Measurements from ENCODE around the gene CASP12. TPM values are rescaled to one million over a fixed set of nuclear protein-coding genes. Genes with fewer than 3 reads are reported as not detected.

CASP12 gene
- total and polyA plus RNA-seq, 2 experiments from 2014 or later = not detected

DNA sequence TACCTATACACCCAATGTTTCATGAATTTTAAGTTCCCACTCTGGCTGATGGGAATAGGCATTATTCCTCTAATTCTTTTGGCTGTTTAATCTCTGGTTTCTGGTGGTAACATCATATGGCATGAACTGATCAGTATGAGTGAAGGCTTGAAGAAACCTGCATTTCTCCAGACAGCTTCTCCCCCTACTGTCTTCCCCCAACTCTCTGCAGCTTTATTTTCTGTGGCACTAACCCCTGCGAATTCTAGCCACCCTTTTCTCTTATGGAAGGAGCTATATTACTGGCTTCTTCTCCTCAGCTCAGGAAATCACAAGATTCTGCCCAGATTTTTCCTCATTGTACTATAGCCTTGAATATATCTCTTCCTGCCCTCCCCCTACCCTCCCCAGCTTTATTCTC is 57.1 kb downstream of the CASP12 start:
- H3K9me2 ChIP-seq (ENCODE audit: insufficient read depth) = no peaks in the 10 kb centered on the region
- DNase-seq (ENCODE audit: low spot score) = peak; percentile 3
- peaks cover 3% of the 10 kb centered on the region for H3K27me3 Mint-ChIP-seq (ENCODE audit: insufficient read depth, low read depth, poor library complexity)
- ATAC-seq = peak; percentile 50
- peaks cover 16% of the 10 kb centered on the region for H3K9me3 Mint-ChIP-seq
- H4K20me1 ChIP-seq (replicated peaks; ENCODE audit: insufficient read depth) = no peaks in the 10 kb centered on the region
- H3K4me2 ChIP-seq = no peak overlapping the region
- peaks cover 6% of the 10 kb centered on the region for H3K4me1 Mint-ChIP-seq
- H3K4me3 Mint-ChIP-seq = no peak overlapping the region
- H3K79me2 ChIP-seq (replicated peaks; ENCODE audit: insufficient read depth) = no peaks in the 10 kb centered on the region
- H3K4me1 ChIP-seq (ENCODE audit: insufficient read depth) = peaks cover 14% of the 10 kb centered on the region; the same call in 1 of the 2 replicates
- no peaks in the 10 kb centered on the region for H3F3A ChIP-seq (replicated peaks; ENCODE audit: low read depth)
- peak overlapping the region; percentile 39 for H3K27ac Mint-ChIP-seq
- no peaks in the 10 kb centered on the region for H3K27me3 ChIP-seq (ENCODE audit: insufficient read depth)
- H3K36me3 ChIP-seq (ENCODE audit: insufficient read depth) = no peaks in the 10 kb centered on the region
- TF ChIP-seq, protein P1, sequence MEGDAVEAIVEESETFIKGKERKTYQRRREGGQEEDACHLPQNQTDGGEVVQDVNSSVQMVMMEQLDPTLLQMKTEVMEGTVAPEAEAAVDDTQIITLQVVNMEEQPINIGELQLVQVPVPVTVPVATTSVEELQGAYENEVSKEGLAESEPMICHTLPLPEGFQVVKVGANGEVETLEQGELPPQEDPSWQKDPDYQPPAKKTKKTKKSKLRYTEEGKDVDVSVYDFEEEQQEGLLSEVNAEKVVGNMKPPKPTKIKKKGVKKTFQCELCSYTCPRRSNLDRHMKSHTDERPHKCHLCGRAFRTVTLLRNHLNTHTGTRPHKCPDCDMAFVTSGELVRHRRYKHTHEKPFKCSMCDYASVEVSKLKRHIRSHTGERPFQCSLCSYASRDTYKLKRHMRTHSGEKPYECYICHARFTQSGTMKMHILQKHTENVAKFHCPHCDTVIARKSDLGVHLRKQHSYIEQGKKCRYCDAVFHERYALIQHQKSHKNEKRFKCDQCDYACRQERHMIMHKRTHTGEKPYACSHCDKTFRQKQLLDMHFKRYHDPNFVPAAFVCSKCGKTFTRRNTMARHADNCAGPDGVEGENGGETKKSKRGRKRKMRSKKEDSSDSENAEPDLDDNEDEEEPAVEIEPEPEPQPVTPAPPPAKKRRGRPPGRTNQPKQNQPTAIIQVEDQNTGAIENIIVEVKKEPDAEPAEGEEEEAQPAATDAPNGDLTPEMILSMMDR (conservative IDR thresholded peaks at IDR 0.05; ENCODE audit: low read depth in 2 of 2) = peak in 1 of 2 experiments; percentile 12; a peak in 1 of 4 replicates
- TF ChIP-seq EZH2 (IDR thresholded peaks at IDR 0.05; ENCODE audit: low read depth, unreplicated experiment) (no peak), ZNF114 (CRISPR knock-in tag; IDR thresholded peaks at IDR 0.05) (no peak)
- H3K4me3 ChIP-seq = no peak overlapping the region
- peak overlapping the region; percentile 87; the same call in 1 of the 2 replicates for H2AFZ ChIP-seq
- no peak overlapping the region for H3K27ac ChIP-seq (ENCODE audit: low read depth)
- H3K36me3 Mint-ChIP-seq (ENCODE audit: low read depth) = peaks cover 22% of the 10 kb centered on the region

DNA sequence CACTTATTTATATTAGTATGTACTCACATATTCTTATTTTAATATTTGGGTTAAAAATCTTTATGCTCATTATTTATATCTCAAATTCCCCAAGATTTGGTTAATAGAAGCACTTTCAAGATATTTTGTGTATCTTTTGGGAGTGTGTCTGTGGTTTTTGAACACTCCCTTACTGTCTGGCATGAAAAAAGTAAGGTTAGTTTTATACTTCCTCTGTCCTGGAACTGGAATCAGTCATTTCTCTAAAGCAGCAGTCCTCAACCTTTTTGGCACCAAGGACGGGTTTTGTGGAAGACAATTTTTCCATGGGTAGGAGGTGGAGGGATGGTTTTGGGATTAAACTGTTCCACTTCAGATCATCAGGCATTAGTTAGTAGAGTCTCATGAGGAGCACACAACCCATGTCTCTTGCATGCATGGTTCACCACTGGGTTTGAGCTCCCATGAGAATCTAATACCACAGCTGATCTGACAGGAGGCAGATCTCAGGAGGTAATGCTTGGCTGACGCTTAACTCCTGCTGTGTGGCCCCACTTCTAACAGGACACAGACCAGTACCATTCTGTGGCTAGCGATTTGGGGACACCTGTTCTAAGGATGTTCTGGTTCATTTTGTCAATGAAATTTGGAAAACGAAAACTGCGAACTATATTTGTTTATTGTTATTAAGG is 60.2 kb downstream of the CASP12 start:
- Histone ChIP-seq H3K36me3 (ENCODE audit: insufficient read depth) (no peaks in the 10 kb centered on the region), H3K9me2 (ENCODE audit: insufficient read depth) (no peaks in the 10 kb centered on the region)
- peaks cover 22% of the 10 kb centered on the region for H3K36me3 Mint-ChIP-seq (ENCODE audit: low read depth)

More for the DNA sequence above, 60.2 kb downstream of the CASP12 start:
- no peak for TF ChIP-seq EZH2phosphoT487 (IDR thresholded peaks at IDR 0.05; ENCODE audit: unreplicated experiment)
- TF ChIP-seq, protein P2, sequence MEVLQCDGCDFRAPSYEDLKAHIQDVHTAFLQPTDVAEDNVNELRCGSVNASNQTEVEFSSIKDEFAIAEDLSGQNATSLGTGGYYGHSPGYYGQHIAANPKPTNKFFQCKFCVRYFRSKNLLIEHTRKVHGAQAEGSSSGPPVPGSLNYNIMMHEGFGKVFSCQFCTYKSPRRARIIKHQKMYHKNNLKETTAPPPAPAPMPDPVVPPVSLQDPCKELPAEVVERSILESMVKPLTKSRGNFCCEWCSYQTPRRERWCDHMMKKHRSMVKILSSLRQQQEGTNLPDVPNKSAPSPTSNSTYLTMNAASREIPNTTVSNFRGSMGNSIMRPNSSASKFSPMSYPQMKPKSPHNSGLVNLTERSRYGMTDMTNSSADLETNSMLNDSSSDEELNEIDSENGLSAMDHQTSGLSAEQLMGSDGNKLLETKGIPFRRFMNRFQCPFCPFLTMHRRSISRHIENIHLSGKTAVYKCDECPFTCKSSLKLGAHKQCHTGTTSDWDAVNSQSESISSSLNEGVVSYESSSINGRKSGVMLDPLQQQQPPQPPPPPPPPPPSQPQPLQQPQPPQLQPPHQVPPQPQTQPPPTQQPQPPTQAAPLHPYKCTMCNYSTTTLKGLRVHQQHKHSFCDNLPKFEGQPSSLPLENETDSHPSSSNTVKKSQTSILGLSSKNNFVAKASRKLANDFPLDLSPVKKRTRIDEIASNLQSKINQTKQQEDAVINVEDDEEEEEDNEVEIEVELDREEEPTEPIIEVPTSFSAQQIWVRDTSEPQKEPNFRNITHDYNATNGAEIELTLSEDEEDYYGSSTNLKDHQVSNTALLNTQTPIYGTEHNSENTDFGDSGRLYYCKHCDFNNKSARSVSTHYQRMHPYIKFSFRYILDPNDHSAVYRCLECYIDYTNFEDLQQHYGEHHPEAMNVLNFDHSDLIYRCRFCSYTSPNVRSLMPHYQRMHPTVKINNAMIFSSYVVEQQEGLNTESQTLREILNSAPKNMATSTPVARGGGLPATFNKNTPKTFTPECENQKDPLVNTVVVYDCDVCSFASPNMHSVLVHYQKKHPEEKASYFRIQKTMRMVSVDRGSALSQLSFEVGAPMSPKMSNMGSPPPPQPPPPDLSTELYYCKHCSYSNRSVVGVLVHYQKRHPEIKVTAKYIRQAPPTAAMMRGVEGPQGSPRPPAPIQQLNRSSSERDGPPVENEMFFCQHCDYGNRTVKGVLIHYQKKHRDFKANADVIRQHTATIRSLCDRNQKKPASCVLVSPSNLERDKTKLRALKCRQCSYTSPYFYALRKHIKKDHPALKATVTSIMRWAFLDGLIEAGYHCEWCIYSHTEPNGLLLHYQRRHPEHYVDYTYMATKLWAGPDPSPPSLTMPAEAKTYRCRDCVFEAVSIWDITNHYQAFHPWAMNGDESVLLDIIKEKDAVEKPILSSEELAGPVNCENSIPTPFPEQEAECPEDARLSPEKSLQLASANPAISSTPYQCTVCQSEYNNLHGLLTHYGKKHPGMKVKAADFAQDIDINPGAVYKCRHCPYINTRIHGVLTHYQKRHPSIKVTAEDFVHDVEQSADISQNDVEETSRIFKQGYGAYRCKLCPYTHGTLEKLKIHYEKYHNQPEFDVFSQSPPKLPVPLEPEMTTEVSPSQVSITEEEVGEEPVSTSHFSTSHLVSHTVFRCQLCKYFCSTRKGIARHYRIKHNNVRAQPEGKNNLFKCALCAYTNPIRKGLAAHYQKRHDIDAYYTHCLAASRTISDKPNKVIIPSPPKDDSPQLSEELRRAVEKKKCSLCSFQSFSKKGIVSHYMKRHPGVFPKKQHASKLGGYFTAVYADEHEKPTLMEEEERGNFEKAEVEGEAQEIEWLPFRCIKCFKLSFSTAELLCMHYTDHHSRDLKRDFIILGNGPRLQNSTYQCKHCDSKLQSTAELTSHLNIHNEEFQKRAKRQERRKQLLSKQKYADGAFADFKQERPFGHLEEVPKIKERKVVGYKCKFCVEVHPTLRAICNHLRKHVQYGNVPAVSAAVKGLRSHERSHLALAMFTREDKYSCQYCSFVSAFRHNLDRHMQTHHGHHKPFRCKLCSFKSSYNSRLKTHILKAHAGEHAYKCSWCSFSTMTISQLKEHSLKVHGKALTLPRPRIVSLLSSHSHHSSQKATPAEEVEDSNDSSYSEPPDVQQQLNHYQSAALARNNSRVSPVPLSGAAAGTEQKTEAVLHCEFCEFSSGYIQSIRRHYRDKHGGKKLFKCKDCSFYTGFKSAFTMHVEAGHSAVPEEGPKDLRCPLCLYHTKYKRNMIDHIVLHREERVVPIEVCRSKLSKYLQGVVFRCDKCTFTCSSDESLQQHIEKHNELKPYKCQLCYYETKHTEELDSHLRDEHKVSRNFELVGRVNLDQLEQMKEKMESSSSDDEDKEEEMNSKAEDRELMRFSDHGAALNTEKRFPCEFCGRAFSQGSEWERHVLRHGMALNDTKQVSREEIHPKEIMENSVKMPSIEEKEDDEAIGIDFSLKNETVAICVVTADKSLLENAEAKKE (CRISPR knock-in tag; IDR thresholded peaks at IDR 0.05) = no peak
- no peak for TF ChIP-seq POLR2AphosphoS5 (IDR thresholded peaks at IDR 0.05; ENCODE audit: low read depth)
- TF ChIP-seq EZH2 (IDR thresholded peaks at IDR 0.05; ENCODE audit: low read depth, unreplicated experiment) = no peak
- TF ChIP-seq, protein P3, sequence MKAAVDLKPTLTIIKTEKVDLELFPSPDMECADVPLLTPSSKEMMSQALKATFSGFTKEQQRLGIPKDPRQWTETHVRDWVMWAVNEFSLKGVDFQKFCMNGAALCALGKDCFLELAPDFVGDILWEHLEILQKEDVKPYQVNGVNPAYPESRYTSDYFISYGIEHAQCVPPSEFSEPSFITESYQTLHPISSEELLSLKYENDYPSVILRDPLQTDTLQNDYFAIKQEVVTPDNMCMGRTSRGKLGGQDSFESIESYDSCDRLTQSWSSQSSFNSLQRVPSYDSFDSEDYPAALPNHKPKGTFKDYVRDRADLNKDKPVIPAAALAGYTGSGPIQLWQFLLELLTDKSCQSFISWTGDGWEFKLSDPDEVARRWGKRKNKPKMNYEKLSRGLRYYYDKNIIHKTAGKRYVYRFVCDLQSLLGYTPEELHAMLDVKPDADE (IDR thresholded peaks at IDR 0.05) = no peak
- TF ChIP-seq ZNF114 (CRISPR knock-in tag; IDR thresholded peaks at IDR 0.05) = no peak
- no peak for TF ChIP-seq NANOG (IDR thresholded peaks at IDR 0.05; ENCODE audit: borderline replicate concordance)
- TF ChIP-seq, protein P1 (conservative IDR thresholded peaks at IDR 0.05; ENCODE audit: low read depth in 2 of 2) = no peak
- TF ChIP-seq STAT1 (IDR thresholded peaks at IDR 0.05; ENCODE audit: unreplicated experiment) = no peak
- Mint-ChIP-seq H3K4me1 (peaks cover 6% of the 10 kb centered on the region), H3K27me3 (ENCODE audit: insufficient read depth, low read depth, poor library complexity) (peaks cover 3% of the 10 kb centered on the region), H3K4me3 (no peak overlapping the region), H3K27ac (no peak overlapping the region), H3K9me3 (peaks cover 16% of the 10 kb centered on the region)
- Histone ChIP-seq H3F3A (replicated peaks; ENCODE audit: low read depth) (no peaks in the 10 kb centered on the region), H3K4me2 (no peak overlapping the region), H3K79me2 (replicated peaks; ENCODE audit: insufficient read depth) (no peaks in the 10 kb centered on the region), H4K20me1 (replicated peaks; ENCODE audit: insufficient read depth) (no peaks in the 10 kb centered on the region), H3K4me1 (ENCODE audit: insufficient read depth) (peaks cover 8% of the 10 kb centered on the region; the same call in 1 of the 2 replicates), H3K27ac (ENCODE audit: low read depth) (no peak overlapping the region), H3K4me3 (no peak overlapping the region), H2AFZ (no peak overlapping the region), H3K27me3 (ENCODE audit: insufficient read depth) (no peaks in the 10 kb centered on the region)
- DNase-seq (ENCODE audit: low spot score) = no peak
- ATAC-seq = no peak

All from GM23338 (cell line).